Dermis microvascular lymphatic vessel endothelial cell (primary cell): Measurements from ENCODE around the gene HTRA3. TPM values are rescaled to one million over a fixed set of nuclear protein-coding genes. Genes with fewer than 3 reads are reported as not detected.

ENCODE experiments used
- DNase-seq, 2 donors: peaks; one replicate each; pipeline versions ENCODE4 v3.0.0 to v3.0.0-alpha.2; 2010; ENCODE audit warnings: low read depth in 2 of 2
- total RNA-seq: library from RNA; depleted of rRNA; stranded (reverse); fragments of >200 nt; gene quantifications from 2 replicates; pipeline ENCODE4 v1.2.1, GENCODE V29; 2014

The HTRA3 gene
- total RNA-seq, 1 donor from 2014 or later: 1.4 TPM

DNA sequence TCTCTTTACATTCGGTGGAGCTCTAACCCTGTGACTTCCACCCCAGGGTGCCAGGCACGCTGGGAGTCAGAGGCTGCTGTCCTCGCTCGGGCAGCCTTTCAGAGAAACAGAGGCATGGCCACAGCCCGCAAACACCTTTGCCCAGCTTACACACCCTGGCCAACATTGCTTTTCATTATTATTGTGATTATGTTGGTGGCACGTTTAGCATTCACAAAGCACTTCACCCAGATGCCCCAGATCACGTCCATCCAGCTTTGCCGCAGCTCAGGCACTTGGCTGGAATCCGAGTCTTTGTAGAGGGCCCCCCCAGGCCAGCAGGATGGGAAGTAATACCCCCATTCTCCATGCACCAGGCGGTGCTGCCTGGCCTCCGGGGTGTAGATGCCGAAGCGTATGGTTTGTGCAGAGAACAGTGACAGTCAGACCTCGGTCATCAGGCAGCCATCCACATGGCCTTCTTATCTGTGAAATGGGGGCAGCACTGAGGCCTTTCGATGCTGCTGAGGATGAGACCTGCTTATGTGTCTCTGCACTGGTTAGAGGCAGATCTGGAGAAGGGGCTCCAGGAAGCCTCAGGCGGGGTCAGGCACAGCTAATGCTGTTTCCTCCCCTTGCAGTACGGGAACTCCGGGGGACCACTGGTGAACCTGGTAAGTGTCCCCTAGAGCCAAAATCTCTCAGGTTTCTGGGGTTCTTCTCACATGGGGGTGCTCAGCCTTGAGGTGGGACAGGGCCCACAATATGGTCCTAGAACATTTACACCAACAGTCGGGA lies 22.3 kb downstream of the HTRA3 start:
- no peak for DNase-seq

DNA sequence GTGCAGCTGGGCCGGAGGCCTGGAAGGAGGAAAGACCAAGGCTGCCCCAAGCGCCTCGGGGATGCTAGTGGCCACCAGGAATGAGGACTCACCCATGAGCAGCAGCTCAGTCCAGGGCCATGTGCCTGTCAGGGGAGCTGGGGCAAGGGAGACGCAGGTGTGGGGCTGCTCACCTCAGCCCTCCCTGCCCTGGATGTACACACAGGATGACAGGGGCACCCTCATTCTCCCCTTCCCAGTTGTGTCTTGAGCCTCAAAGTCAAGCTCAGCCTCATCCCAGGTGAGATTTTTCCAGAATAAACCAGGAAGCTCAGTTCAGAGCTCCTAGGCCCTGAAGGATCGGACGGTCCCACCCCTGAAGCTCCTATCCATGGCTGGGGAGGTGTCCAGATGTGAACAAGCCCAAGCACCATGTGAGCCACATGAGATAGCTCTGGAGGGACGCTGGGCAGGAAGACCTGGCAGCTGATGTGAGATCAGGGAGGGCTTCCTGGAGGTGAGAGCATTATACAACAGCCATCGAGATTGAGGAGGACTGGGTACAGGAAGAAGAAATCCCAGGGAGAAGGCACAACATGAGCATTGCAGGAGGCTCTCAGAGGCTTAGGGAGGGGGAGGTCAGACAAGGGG lies 23.0 kb downstream of the HTRA3 start:
- no peak for DNase-seq

DNA sequence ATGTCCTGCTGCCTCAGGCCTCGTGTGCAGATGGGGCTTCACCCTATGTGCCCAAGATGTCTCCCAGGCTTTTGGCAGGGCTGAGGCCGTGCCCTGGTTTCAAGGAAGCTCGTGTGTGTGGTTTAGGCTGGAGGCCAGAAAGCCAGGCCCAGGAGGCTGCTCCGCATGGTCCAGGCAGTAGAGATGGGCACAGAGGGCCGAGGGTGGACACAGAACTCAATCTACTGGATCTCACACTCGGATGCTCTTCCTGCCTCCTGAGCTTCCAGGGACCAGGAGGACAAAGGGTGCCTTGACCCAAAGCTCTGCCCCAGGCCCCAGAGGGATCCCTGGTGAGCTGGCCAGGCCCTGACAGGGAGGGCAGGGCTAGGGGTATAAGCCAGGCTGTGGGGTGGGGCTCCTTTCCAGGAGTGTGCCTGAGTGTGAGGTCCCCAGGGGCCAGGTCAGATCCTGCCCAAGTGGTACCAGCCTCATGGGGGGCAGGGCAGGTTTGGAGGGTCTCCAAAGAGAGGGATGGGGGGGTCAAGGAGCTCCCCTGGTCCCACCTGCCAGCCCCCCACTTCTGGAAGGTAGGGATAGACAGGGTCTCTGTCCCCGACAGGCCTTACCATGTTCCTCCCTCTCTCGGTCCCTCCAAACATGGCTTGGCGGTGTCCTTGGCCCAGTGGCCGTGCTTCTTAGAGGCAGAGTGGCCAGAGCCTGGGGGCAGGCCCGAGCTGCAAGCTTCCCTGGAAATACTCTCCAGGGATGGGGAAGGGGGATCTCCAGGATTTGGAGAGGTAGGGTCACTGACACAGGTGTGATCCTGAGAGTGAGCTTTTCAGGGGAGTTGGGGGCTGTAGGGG lies 23.8 kb downstream of the HTRA3 start:
- no peak for DNase-seq

DNA sequence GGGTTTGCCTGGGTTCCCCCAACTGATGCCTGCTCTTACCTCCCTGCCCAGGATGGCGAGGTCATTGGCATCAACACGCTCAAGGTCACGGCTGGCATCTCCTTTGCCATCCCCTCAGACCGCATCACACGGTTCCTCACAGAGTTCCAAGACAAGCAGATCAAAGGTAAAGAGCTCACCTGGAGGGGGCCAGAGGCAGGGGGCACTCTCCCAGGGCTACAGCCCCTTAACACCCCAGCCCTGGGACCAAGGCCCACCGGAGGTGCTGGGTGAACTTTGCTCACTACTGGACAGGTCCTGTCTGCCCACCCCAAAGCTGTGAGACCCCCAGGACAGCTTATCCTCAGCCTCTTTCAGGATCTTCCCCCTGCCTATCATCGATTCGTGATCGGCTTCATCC lies 24.5 kb downstream of the HTRA3 start:
- no peak for DNase-seq

DNA sequence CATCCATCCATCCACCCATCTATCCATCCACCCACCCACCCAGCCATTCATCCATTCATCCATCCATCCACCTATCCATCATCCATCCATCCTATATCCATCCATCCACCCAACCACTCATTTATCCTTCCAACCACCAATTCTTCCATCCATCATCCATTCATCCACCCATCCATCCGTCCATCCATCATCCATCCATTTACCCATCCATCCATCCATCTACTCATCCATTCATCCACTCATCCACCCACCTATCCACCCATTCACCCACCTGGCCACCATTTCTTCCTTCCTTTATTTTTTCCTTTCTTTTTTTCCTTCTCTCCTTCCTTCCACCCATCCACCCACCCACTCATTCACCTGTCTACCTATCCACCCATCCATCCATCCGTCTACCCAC lies 25.2 kb downstream of the HTRA3 start:
- no peak for DNase-seq

DNA sequence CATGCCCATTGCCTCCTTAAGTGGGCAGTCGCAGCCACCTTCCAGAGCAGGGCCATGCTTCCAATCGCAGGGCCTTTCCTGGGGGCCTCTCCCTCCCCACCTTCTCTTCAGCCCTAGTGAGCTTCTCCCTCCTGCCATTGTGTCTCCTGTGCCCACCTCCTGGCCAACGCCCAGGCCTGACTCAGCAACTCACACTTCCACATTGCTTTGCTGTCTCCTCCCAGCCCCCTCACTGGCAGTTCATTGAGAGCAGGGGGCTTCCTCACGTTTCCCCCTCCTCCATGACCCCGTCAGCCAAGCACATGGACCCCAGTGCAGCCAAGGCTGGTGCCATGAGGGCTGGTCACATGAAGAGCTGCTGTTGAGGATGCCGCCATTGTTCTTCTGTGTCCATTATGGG lies 25.9 kb downstream of the HTRA3 start:
- DNase-seq: no peak

DNA sequence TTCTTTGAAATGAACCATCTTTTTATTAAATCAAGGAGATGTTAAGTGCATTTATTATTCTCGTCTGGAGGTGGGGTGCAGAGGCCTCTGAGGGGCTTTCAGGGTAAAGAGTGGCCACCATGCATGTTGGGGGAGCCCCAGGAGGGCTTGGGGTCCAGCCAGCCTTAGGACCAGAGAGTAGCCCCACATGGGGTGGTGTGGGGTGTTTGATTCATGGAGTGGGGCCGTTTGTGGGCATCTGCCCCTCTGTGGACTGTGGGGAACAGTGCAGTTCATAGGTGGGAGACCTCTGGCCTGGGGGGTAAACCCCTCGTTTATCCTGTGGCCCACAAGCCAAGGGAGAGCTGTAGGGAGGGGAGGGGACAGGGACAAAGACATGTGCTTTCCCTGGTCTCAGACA lies 26.9 kb downstream of the HTRA3 start:
- DNase-seq: no peak

DNA sequence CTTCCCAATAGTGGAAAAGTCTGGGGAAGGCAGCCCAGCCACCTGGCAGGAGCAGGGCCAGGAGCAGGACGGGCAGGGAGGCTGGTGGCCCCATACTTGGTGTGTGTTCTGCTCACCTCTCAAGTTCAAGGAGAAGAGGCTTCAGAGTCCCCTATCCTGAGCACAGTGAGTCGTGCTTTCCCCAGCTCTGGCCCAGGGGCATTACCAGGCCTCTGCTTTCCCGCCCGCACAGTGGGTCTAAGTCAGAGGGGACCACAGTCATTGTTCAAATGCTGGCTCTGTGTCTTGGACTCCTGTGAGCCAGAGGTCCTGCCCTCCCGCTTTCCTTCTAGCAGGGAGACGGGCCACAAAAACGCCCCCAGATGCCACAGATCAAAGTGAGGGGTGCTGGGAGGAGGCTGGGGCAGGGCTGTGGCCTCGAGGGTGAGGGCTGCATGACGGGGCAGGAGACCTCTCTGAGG lies 27.6 kb downstream of the HTRA3 start:
- DNase-seq: no peak

DNA sequence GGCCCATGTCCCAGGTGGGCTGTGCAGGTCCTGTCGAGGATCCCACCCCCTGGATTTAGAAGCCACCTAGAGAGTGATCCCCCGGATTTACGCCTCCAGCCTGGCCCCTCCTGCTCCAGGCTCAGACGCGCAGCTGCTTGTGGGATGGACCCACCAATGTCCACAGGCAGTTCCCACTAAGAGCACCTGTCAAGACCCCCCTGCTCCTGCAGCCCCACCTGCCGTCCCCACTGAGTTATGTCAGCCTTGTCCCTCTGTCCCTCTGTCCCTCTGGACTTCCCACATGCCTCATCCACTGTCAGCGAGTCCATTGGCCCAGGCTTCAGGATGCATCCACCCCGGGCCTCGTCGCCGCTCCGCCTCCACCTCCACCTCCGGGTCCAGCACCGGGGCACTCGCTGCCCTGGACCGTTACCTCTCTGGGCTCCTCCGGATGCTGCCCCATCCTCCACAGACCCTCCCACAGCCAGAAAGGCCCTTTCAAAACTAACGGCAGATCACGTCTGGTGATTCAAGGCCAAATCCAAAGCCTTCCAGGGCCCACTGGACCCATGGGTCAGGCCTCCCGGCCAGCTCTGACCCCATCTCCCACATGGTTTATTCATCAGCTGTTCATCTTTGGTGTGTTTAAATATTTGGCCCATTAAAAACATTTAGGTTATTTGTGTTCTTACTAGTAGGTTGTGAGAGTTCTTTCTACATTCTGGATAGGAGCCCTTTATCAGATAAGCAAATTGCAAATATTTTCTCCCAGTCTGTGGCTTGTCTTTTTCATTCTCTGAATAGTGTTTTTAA lies 28.3 kb downstream of the HTRA3 start:
- DNase-seq: no peak

DNA sequence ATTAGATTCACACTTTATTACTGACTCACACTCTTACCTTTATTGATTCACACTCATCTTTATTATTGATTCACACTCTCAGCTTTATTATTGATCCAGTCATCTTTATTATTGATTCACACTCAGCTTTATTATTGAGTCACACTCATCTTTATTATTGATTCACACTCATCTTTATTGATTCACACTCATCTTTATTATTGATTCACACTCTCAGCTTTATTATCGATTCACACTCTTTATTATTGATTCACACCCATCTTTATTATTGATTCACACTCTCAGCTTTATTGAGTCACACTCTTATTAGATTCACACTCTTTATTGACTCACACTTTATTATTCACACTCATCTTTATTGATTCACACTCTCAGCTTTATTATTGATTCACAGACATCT lies 31.3 kb downstream of the HTRA3 start:
- DNase-seq: no peak

DNA sequence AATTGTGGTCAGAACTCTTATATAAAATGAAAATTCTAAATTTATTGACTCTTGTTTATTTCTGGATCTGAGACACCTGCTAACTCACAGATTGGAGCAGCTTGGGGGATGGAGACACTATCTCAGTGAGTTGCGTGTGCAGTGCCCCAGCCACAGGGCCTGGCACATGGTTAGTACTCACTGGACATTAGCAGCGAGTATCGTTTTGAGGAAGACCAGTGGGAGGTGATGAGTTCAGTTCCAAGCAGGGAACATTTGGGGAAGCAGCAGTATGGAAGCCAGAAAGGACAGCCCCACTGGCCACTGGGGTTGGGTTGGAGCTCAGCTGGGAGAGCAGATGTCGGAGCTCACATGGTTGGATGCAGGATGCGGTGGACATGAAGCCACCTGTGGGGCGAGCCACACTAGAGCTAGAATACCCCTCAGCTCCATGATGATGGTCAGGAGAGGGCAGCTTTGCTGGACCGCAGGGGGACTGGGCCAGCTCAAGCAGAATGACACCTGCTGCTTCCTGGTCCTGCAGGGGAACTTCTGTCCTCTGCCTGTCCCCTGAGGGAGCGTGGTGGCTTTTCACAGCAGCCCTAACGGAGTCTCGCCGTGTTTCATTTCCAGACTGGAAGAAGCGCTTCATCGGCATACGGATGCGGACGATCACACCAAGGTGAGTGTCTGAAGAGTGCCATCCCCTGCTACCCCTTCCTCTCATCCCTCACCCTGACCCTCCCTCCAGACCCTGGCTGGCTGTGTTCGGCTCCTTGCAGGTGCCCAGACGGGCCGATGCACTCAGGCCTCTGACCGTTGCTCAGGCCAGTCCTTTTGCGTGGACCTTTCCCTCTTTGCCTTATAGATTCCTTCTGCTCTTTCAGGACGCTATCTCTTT lies 32.5 kb downstream of the HTRA3 start:
- no peak for DNase-seq

DNA sequence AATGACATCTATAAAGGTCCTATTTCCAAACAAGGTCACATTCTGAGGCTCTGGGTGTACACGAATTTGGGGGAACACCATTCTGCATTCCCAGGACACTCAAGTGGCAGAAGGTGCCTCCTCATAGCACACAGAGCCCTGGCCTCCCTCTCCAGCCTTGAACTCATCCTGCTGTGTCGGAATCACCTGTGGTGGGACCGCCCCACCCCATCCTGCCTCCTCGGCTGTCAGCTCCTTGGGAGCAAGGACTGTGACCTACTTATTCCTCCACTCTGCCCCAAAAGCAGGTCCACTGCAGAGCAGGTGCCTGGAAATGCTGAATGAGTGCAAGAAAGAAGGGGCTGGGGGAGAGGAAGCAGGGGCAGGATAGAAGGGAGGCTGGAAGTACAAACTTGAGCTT lies 33.5 kb downstream of the HTRA3 start:
- DNase-seq: no peak

DNA sequence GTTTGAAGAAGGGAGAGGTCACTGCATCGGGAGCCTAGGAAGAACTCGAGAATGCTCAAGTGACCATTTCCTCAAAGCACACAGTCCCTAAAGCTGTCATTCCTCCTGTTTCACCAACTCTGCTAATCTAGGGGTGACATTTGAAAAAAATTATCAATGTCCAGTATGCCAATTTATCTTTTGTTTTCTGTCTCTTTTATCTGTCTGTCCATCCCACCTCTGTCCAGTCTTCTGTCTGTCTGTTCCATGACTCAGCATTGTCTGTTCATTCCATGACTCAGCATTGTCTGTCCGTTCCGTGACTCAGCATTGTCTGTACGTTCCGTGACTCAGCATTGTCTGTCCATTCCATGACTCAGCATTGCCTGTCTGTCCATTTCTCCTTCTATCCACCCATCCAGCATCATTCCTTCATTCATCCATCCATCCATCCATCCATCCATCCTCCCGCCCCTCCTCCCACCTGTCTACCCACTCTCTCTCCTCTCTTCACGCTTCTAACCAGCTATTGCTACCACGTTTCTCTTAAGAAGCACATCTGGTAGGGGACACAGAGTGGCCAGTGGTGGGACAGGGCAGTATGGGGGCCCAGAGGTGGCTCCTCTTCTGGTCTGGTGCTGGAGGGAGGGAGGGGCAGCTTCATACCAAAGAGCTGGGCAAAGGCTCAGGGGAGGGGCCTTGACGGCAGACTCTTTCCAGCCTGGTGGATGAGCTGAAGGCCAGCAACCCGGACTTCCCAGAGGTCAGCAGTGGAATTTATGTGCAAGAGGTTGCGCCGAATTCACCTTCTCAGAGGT lies 34.1 kb downstream of the HTRA3 start:
- DNase-seq: peak; percentile 78 to 83

DNA sequence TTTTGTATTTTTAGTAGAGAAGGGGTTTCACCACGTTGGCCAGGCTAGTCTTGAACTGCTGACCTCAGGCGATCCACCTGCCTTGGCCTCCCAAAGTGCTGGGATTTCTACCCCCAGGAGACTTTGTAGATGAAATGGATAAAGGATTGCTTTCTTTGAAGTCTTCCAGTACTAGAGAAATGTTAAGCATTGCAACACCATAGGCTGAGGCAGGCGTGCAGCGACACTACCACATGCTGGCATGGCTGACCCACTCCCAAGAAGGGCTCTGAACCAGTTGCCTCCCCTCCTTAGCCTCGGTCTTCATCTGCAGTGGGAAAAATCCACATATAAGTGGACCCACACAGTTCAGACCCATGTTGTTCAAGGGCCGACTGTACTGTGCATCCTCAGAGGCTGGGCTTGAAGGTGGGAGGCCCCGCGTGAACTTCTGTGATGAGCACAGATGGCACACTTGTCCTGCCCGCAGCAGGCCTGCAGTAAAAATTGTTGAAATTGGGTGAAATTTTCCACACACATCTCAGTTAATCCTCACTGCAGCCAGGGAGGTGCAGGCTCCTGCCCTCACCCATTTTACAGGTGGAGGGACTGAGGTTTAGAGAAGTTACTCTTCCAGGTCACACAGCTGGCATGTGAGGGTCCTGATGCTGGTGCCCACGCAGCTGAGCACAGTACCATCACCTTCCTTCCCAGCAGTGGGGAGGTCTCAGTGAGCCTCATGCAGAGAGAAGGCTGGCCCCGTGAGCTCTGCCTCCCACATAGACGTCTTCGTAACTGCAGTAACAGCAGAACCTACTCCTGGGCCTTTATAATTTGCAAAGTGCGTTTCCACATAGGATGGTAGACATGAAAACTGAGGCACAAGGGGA lies 35.5 kb downstream of the HTRA3 start:
- DNase-seq: no peak

DNA sequence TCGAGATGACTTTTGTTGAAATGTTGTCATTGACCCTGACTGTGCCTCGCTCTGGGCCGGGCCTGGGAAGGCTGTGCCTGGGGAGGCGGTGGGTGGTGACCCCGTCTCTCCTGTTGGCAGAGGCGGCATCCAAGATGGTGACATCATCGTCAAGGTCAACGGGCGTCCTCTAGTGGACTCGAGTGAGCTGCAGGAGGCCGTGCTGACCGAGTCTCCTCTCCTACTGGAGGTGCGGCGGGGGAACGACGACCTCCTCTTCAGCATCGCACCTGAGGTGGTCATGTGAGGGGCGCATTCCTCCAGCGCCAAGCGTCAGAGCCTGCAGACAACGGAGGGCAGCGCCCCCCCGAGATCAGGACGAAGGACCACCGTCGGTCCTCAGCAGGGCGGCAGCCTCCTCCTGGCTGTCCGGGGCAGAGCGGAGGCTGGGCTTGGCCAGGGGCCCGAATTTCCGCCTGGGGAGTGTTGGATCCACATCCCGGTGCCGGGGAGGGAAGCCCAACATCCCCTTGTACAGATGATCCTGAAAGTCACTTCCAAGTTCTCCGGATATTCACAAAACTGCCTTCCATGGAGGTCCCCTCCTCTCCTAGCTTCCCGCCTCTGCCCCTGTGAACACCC lies 36.4 kb downstream of the HTRA3 start:
- DNase-seq: no peak

DNA sequence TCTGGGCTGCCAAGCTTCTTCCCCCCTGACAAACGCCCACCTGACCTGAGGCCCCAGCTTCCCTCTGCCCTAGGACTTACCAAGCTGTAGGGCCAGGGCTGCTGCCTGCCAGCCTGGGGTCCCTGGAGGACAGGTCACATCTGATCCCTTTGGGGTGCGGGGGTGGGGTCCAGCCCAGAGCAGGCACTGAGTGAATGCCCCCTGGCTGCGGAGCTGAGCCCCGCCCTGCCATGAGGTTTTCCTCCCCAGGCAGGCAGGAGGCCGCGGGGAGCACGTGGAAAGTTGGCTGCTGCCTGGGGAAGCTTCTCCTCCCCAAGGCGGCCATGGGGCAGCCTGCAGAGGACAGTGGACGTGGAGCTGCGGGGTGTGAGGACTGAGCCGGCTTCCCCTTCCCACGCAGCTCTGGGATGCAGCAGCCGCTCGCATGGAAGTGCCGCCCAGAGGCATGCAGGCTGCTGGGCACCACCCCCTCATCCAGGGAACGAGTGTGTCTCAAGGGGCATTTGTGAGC lies 37.0 kb downstream of the HTRA3 start:
- DNase-seq: no peak

DNA sequence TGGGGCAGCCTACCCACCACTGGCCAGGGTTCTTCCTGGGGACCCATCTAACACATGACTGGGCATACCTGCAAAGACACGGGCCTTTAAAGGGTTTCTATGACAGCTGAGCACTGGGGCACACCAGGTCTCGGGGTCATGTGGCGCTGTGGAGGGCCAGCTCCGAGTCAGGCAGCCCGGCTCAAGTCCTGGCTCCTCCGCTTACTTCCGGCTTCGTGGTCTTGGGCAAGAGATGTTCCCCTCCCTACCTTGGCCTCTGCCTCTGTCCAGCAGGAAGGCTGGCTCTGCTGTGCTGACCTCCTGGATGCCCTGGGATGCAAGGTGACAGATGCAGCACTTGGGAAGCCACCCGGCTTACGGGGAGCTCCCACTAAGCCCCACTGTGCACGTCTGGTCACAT lies 37.6 kb downstream of the HTRA3 start:
- no peak for DNase-seq

DNA sequence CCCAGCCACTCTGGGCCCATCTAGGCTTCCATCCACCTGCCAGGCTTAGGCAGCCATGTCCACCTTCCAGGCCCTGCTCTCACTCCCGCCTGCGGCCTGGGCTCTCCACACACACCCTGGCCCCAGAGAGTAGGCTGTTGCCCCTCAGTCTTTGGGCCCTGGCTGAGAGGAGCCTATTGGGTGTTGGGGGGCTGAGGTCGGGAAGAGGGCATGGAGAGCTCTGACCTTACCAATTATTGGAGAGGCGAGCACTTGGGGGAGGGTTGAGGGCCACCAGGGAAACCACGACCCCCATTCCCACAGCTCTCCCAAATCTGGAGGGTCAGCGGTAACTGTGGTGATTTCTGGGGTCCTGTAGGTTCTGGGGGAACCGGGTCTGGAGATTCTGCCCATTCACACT lies 38.2 kb downstream of the HTRA3 start:
- DNase-seq: no peak
